ENCODE measurements around the gene HGF.

The HGF gene

GRCh38 chr7:81745637-81746036 lies 24.2 kb downstream of the HGF start:
- TF ChIP-seq, protein P1, sequence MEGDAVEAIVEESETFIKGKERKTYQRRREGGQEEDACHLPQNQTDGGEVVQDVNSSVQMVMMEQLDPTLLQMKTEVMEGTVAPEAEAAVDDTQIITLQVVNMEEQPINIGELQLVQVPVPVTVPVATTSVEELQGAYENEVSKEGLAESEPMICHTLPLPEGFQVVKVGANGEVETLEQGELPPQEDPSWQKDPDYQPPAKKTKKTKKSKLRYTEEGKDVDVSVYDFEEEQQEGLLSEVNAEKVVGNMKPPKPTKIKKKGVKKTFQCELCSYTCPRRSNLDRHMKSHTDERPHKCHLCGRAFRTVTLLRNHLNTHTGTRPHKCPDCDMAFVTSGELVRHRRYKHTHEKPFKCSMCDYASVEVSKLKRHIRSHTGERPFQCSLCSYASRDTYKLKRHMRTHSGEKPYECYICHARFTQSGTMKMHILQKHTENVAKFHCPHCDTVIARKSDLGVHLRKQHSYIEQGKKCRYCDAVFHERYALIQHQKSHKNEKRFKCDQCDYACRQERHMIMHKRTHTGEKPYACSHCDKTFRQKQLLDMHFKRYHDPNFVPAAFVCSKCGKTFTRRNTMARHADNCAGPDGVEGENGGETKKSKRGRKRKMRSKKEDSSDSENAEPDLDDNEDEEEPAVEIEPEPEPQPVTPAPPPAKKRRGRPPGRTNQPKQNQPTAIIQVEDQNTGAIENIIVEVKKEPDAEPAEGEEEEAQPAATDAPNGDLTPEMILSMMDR (conservative IDR thresholded peaks at IDR 0.05; ENCODE audit: low read depth), result no peak

GRCh38 chr7:81744389-81744788 lies 25.5 kb downstream of the HGF start:
- POLR2A ChIA-PET (ENCODE audit: low non-redundant PET), result no interaction called here
- H3K27ac ChIP-seq, result no peak overlapping the region
- DNase-seq (ENCODE audit: low spot score), result no peak
- CTCF ChIA-PET, result no interaction called here
- TF ChIP-seq, protein P1 (conservative IDR thresholded peaks at IDR 0.05; ENCODE audit: low read depth), result no peak

More at GRCh38 chr7:81745637-81746036, 24.2 kb downstream of the HGF start:
- POLR2A ChIA-PET (ENCODE audit: low non-redundant PET), result no interaction called here
- no peak for DNase-seq (ENCODE audit: low spot score)
- CTCF ChIA-PET, result no interaction called here
- H3K27ac ChIP-seq, result no peak overlapping the region

- no peak overlapping the region for H3K27ac ChIP-seq
- CTCF ChIA-PET, result interaction anchor here (0.7 kb wide), 1 partner anchor 193 kb away, joined by 3 read pairs; no protein-coding TSS in a partner anchor
- no peak for DNase-seq (ENCODE audit: low spot score)
- POLR2A ChIA-PET (ENCODE audit: low non-redundant PET), result no interaction called here
- TF ChIP-seq, protein P1 (conservative IDR thresholded peaks at IDR 0.05; ENCODE audit: low read depth), result no peak
Observed at GRCh38 chr7:81743665-81744064, 26.2 kb downstream of the HGF start.

DNA sequence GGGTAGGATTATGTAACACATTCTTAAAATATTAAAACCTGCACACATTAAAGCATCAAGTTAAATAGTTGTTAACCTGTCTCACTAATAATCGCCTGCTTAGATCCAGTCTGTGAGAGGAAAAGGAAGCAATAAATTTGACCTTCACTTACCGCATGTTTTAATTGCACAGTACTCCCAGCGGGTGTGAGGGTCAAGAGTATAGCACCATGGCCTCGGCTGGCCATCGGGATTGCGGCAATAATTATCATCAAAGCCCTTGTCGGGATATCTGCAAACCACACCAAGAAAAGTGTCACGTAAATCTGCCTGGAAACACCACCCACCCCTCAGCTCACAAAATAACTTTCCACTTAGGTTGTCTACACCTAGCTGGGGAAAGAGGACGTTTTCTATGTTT lies 26.6 kb downstream of the HGF start:
- no peak for DNase-seq (ENCODE audit: low spot score)
- ChIA-PET CTCF (interaction anchor here (0.5 to 0.7 kb wide), 2 partner anchors 99 to 192 kb away, joined by 3 to 5 read pairs; no protein-coding TSS in a partner anchor), POLR2A (ENCODE audit: low non-redundant PET) (no interaction called here)
- no peak overlapping the region for H3K27ac ChIP-seq
- TF ChIP-seq, protein P1 (conservative IDR thresholded peaks at IDR 0.05; ENCODE audit: low read depth), result no peak

DNA sequence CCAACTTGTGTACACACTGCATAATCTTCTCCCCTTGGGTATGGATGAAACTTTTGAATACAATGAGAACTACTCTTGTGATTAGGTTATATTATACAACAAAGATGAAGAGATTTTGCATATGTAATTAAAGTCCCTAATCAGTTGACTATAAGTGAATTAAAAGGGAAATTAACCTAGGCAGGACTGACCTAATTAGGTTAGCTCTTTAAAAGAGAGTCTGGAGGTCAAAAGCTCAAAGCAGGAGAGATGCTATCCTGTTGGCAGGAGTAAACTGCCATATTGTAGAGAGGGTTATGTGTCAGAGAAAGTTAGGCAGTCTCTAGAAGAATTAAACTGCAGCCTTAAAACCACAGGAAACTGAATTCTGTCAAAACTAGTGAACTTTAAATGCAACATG lies 29.4 kb downstream of the HGF start:
- TF ChIP-seq, protein P1 (conservative IDR thresholded peaks at IDR 0.05; ENCODE audit: low read depth), result no peak
- no peak overlapping the region for H3K27ac ChIP-seq
- CTCF ChIA-PET, result no interaction called here
- DNase-seq (ENCODE audit: low spot score), result no peak
- POLR2A ChIA-PET (ENCODE audit: low non-redundant PET), result no interaction called here

GRCh38 chr7:81736091-81736490 lies 33.8 kb downstream of the HGF start:
- no peak overlapping the region for H3K27ac ChIP-seq
- DNase-seq (ENCODE audit: low spot score), result peak; percentile 11
- TF ChIP-seq, protein P1 (conservative IDR thresholded peaks at IDR 0.05; ENCODE audit: low read depth), result no peak
- POLR2A ChIA-PET (ENCODE audit: low non-redundant PET), result no interaction called here
- CTCF ChIA-PET, result no interaction called here

GRCh38 chr7:81725812-81726127 lies 44.1 kb downstream of the HGF start:
- DNase-seq (ENCODE audit: low spot score), result no peak
- ChIA-PET POLR2A (ENCODE audit: low non-redundant PET) (no interaction called here), CTCF (interaction anchor here (0.6 kb wide), 1 partner anchor 1136 kb away, joined by 3 read pairs; no protein-coding TSS in a partner anchor)
- no peak overlapping the region for H3K27ac ChIP-seq
- TF ChIP-seq, protein P1 (conservative IDR thresholded peaks at IDR 0.05; ENCODE audit: low read depth), result no peak

Data from RWPE1 (cell line).